HepG2 (cell line): ENCODE measurements around the gene PPM1F. TPM values are rescaled to one million over a fixed set of nuclear protein-coding genes. Genes with fewer than 3 reads are reported as not detected.

Experiments
- ATAC-seq: fragments of 200-7000 bp; cut with Tn5 transposase; 3 replicates; pipeline ENCODE4 v1.9.1; 2020; ENCODE audit warnings: mild to moderate bottlenecking, moderate library complexity
- BruUV-seq: library from RNA; stranded (reverse); fragments of 400-500 nt; replicated peaks from 2 replicates; lab custom pipeline; 2021; lab: Mats Ljungman, UMichigan
- CTCF ChIA-PET: fragments of 300-600 bp; formaldehyde crosslinking; extraction: SDS; loops from one replicate; lab custom pipeline; 2021; ENCODE audit warnings: low total read pairs, inconsistent platforms, low intra/inter-chr PET ratio; lab: Yijun Ruan, JAX
- POLR2A ChIA-PET: fragments of 350-600 bp; sonication (Branson Sonifier 250); formaldehyde crosslinking; loops from one replicate; lab custom pipeline; 2020; ENCODE audit warnings: antibody characterized with exemption, inconsistent platforms; lab: Yijun Ruan, JAX
- DNase-seq: peaks from one replicate; pipeline ENCODE4 v3.0.0-alpha.2; 2015; ENCODE audit warnings: low spot score
- FAIRE-seq: peaks from 3 replicates; lab custom pipeline; 2011; peaks lifted over from hg19 to GRCh38; lab: Jason Lieb, UNC
- H2AFZ ChIP-seq: one replicate; pipeline ENCODE4 v1.6.1; 2011; ENCODE audit warnings: low read length, inconsistent platforms
- H3K27ac ChIP-seq: fragments of 300-600 bp; 3 replicates; pipeline ENCODE4 v1.8.0; 2011; ENCODE audit warnings: mixed run types, mild to moderate bottlenecking, mixed read lengths, low read length, inconsistent platforms; ENCODE audit not compliant: insufficient read depth; ENCODE audit errors: extremely low read length
- H3K27me3 ChIP-seq, 2 experiments: fragments of 200-600 bp in 1 of 2; 2 replicates in 1 of 2; 3 replicates in 1 of 2; pipeline versions ENCODE4 v1.6.0 to v1.8.0; 2011; ENCODE audit warnings: low read length in 2 of 2, mild to moderate bottlenecking in 2 of 2, moderate library complexity in 2 of 2, inconsistent platforms in 1 of 2; ENCODE audit not compliant: insufficient read depth in 2 of 2, control insufficient read depth in 1 of 2
- H3K36me3 ChIP-seq, 2 experiments: fragments of 200-600 bp in 1 of 2; replicated peaks in 1 of 2; 2 replicates in 1 of 2; 3 replicates in 1 of 2; pipeline versions ENCODE4 v1.5.1 to v1.8.0; 2011; ENCODE audit warnings: low read length in 2 of 2, inconsistent platforms in 1 of 2; ENCODE audit not compliant: insufficient read depth in 2 of 2, control insufficient read depth in 1 of 2
- H3K4me1 ChIP-seq: 2 replicates; pipeline ENCODE4 v1.5.1; 2012; ENCODE audit warnings: low read length, inconsistent platforms; ENCODE audit not compliant: insufficient read depth
- H3K4me2 ChIP-seq: 2 replicates; pipeline ENCODE4 v1.6.0; 2011; ENCODE audit warnings: low read depth, low read length, inconsistent platforms
- H3K4me3 ChIP-seq, 3 experiments: fragments of 200-600 bp in 1 of 3; sonication (generic), shearing (Covaris generic) in 1 of 3; replicated peaks in 1 of 3; 2 replicates each; pipeline ENCODE4 v1.5.1; 2011 to 2016; ENCODE audit warnings: low read length in 3 of 3, inconsistent platforms in 2 of 3, low read depth in 2 of 3, mild to moderate bottlenecking in 2 of 3, control low read depth in 1 of 3, mixed read lengths in 1 of 3; ENCODE audit not compliant: insufficient read depth in 1 of 3
- H3K79me2 ChIP-seq: one replicate; pipeline ENCODE4 v1.6.1; 2011; ENCODE audit warnings: low read length, inconsistent platforms; ENCODE audit not compliant: insufficient read depth
- H3K9ac ChIP-seq: 2 replicates; pipeline ENCODE4 v1.6.0; 2011; ENCODE audit warnings: mild to moderate bottlenecking, low read depth, low read length, inconsistent platforms; ENCODE audit not compliant: insufficient read depth
- H3K9me3 ChIP-seq: 2 replicates; pipeline ENCODE4 v1.5.1; 2012; ENCODE audit warnings: mild to moderate bottlenecking, low read length
- H4K20me1 ChIP-seq: 2 replicates; pipeline ENCODE4 v1.6.0; 2011; ENCODE audit warnings: inconsistent platforms, mild to moderate bottlenecking, low read length, moderate library complexity; ENCODE audit not compliant: insufficient read depth
- AGO1 ChIP-seq: fragments of 200-400 bp; formaldehyde crosslinking; IDR thresholded peaks from 2 replicates; pipeline ENCODE4 v1.6.1; 2017; ENCODE audit warnings: mild to moderate bottlenecking, low read depth, low read length, moderate library complexity; ENCODE audit not compliant: poor library complexity, severe bottlenecking
- ASH2L ChIP-seq: fragments of 300-600, 200-600 bp; sonication (generic); IDR thresholded peaks from 2 replicates; pipeline ENCODE4 v1.7.0; 2017; ENCODE audit warnings: low read depth, mild to moderate bottlenecking, moderate library complexity, mixed read lengths, low read length; ENCODE audit not compliant: insufficient read length
- CC2D1A ChIP-seq: sonication (generic); formaldehyde crosslinking; IDR thresholded peaks from 2 replicates; pipeline ENCODE4 v1.8.1; 2023; ENCODE audit warnings: mild to moderate bottlenecking, missing genetic modification reagents
- GABPB1 ChIP-seq: IDR thresholded peaks from 2 replicates; pipeline ENCODE4 v1.6.1; 2016; ENCODE audit warnings: mild to moderate bottlenecking, missing genetic modification reagents, moderate library complexity, missing compliant biosample characterization
- HMG20B ChIP-seq: conservative IDR thresholded peaks from 2 replicates; pipeline ENCODE4 v1.6.1; 2016; ENCODE audit warnings: missing genetic modification reagents, missing compliant biosample characterization
- NFYC ChIP-seq: IDR thresholded peaks from 2 replicates; pipeline ENCODE4 v1.6.1; 2016; ENCODE audit warnings: missing genetic modification reagents, missing compliant biosample characterization
- SRSF4 ChIP-seq: fragments of 200-400 bp; formaldehyde crosslinking; IDR thresholded peaks from one replicate; pipeline ENCODE4 v1.6.1; 2018; ENCODE audit warnings: mild to moderate bottlenecking, low read depth, low read length, moderate library complexity; ENCODE audit not compliant: poor library complexity, severe bottlenecking
- YEATS4 ChIP-seq: sonication (generic); formaldehyde crosslinking; IDR thresholded peaks from 2 replicates; pipeline ENCODE4 v1.4.0; 2020; ENCODE audit warnings: missing genetic modification reagents, borderline replicate concordance
- ZNF33B ChIP-seq: sonication (generic); formaldehyde crosslinking; IDR thresholded peaks from 2 replicates; pipeline ENCODE4 v1.5.1; 2020; ENCODE audit warnings: mild to moderate bottlenecking, missing genetic modification reagents
- ZNF629 ChIP-seq: sonication (generic); formaldehyde crosslinking; conservative IDR thresholded peaks from 2 replicates; pipeline ENCODE4 v1.5.0; 2020; ENCODE audit warnings: missing genetic modification reagents
- ZNF746 ChIP-seq: sonication (generic); formaldehyde crosslinking; IDR thresholded peaks from 2 replicates; pipeline ENCODE4 v1.8.0; 2022; ENCODE audit warnings: mild to moderate bottlenecking, missing genetic modification reagents
- ZSCAN29 ChIP-seq: sonication (generic); formaldehyde crosslinking; conservative IDR thresholded peaks from 2 replicates; pipeline ENCODE4 v1.4.0; 2020; ENCODE audit warnings: mild to moderate bottlenecking, missing genetic modification reagents
- ZSCAN31 ChIP-seq: sonication (generic); formaldehyde crosslinking; IDR thresholded peaks from 2 replicates; pipeline ENCODE4 v1.5.0; 2020; ENCODE audit warnings: low read depth, mild to moderate bottlenecking, missing genetic modification reagents
- WGBS: methylation state at CpG from one replicate; pipeline ENCODE4 v1.1.6; 2017; ENCODE audit warnings: low lambda C conversion rate; 5-methylcytosine and 5-hydroxymethylcytosine counted together
- in situ Hi-C: cut with HindIII; loops from 2 replicates; pipeline ENCODE4 v1.10.0; 2017; ENCODE audit warnings: low pct_unique_long_range_greater_than_20kb; ENCODE audit not compliant: extremely low pct_ligation_motif_present
- intact Hi-C: fragments of 100-400 bp; cut with micrococcal nuclease; formaldehyde crosslinking; loops from one replicate; pipeline ENCODE4 v1.10.0; 2022; ENCODE audit not compliant: unreplicated experiment
- polyA plus RNA-seq, 8 experiments: library from polyadenylated mRNA; depleted of rRNA in 3 of 8; stranded (reverse) in 7 of 8; unstranded in 1 of 8; fragments of >200 nt; fragmentation: Illumina TruSeq in 4 of 8; extraction: Trizol in 4 of 8; gene quantifications; 2 replicates each; pipeline versions ENCODE4 v1.2.1 to v1.2.3, GENCODE V29; 2011 to 2016; ENCODE audit warnings: low read depth in 4 of 8, missing spikeins in 1 of 8, mixed read lengths in 1 of 8; ENCODE audit not compliant: insufficient read depth in 1 of 8
- total RNA-seq, 5 experiments: library from RNA; depleted of rRNA; stranded (reverse); fragments of >200 nt; fragmentation: Illumina TruSeq; extraction: Trizol; gene quantifications; 2 replicates each; pipeline ENCODE4 v1.2.3, GENCODE V29; 2016; ENCODE audit warnings: low read depth in 1 of 5
- TF ChIP-seq, protein P1 (sequence below): sonication (generic); formaldehyde crosslinking; IDR thresholded peaks from 2 replicates; pipeline ENCODE4 v1.9.0; 2022; ENCODE audit warnings: missing genetic modification reagents, mild to moderate bottlenecking, borderline replicate concordance
- TF ChIP-seq, protein P2 (sequence below): sonication (generic); formaldehyde crosslinking; IDR thresholded peaks from 2 replicates; pipeline ENCODE4 v1.8.0; 2023; ENCODE audit warnings: mild to moderate bottlenecking, missing genetic modification reagents
- TF ChIP-seq, protein P3 (sequence below): IDR thresholded peaks from 2 replicates; pipeline ENCODE4 v1.6.1; 2012; ENCODE audit warnings: inconsistent platforms

PPM1F gene
- total and polyA plus RNA-seq, 2 of the 13 experiments (the other 11 are each of a cell fraction or from before 2014, with no cell fraction given): 11.0 to 19.6 TPM

DNA sequence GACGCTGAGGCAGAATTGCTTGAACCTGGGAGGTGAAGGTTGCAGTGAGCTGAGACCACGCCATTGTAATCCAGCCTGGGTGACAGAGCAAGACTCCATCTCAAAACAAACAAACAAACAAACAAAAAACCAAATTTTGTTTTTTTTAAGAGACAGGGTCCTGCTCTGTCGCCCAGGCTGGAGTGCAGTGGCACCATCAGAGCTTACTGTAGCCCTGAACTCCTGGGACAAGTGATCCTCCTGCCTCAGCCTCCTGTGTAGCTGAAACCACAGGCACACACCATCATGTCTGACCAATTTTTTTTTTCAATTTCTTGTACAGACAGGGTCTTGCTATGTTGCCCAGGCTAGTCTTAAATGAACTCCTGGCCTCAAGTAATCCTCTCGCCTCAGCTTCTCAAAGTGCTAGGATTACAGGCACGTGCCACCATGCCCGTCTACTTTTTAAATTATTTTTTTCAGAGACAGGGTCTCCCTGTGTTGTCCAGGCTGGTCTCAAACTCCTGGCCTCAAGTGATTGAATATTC is 13.2 kb upstream of the PPM1F start:
- Histone ChIP-seq H3K27me3 (no peaks in the 10 kb centered on the region), H3K4me3 (no peak overlapping the region), H3K27ac (no peak overlapping the region), H3K36me3 (peaks cover 24 to 75% of the 10 kb centered on the region in 2 experiments), H2AFZ (no peak overlapping the region), H3K9me3 (no peaks in the 10 kb centered on the region), H4K20me1 (no peaks in the 10 kb centered on the region), H3K9ac (no peak overlapping the region), H3K79me2 (no peaks in the 10 kb centered on the region), H3K4me2 (no peak overlapping the region), H3K4me1 (no peaks in the 10 kb centered on the region)
- 99% methylated on average over 6 of the region's 6 CpGs for WGBS
- TF ChIP-seq ZNF746 (CRISPR knock-in tag) (no peak), NFYC (CRISPR knock-in tag) (no peak)
- BruUV-seq: no TSS peak
- intact Hi-C loops: no loop called here
- in situ Hi-C loops: no loop called here
- ATAC-seq: no peak
- no peak for FAIRE-seq
- ChIA-PET CTCF (no interaction called here), POLR2A (no interaction called here)
- no peak for DNase-seq

DNA sequence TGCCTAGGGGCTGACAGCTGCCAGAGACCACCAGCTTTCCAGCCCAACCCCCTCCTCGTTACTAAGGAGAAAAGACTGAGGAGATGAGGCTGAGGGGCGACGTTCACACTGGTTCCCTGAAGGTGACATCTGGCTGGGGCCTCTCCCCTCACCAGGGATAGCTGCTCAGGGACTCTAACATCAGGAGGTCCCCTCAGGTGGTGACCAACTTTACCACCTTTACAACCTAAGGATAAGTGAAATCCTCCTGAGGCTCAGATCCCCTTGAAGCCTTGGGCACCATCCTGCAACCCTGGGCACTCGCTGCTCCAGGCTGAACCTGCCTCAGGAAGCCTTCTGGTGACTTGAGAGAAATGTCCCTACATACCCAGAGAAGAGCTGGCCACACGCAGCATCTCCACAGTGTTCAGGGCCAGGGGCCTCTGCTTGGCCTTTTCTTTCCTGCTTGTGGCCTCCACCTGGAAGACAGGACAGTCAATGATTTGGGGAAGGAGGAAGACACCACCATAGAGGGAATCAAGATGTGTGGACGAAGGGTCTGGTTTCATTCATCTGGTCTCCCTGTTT is 12.4 kb upstream of the PPM1F start:
- in situ Hi-C loops (no loop called here), intact Hi-C loops (no loop called here)
- FAIRE-seq: no peak
- H4K20me1 ChIP-seq: no peaks in the 10 kb centered on the region
- no peak for DNase-seq
- CTCF ChIA-PET: no interaction called here
- H3K27ac ChIP-seq: no peak overlapping the region
- POLR2A ChIA-PET: no interaction called here
- no peak overlapping the region for H2AFZ ChIP-seq
- no peak for ATAC-seq
- H3K4me1 ChIP-seq: no peaks in the 10 kb centered on the region
- peaks cover 19 to 67% of the 10 kb centered on the region in 2 experiments for H3K36me3 ChIP-seq
- WGBS: 100% methylated on average over 6 of the region's 6 CpGs
- no peaks in the 10 kb centered on the region for H3K79me2 ChIP-seq
- H3K9ac ChIP-seq: no peak overlapping the region
- H3K4me3 ChIP-seq: no peak overlapping the region
- H3K27me3 ChIP-seq: no peaks in the 10 kb centered on the region
- no peak overlapping the region for H3K4me2 ChIP-seq
- no TSS peak for BruUV-seq
- H3K9me3 ChIP-seq: no peaks in the 10 kb centered on the region
- no peak for TF ChIP-seq ZNF33B (CRISPR knock-in tag)
- no peak for TF ChIP-seq YEATS4 (CRISPR knock-in tag)
- TF ChIP-seq ZSCAN31 (CRISPR knock-in tag): no peak
- TF ChIP-seq CC2D1A: no peak
- TF ChIP-seq AGO1: no peak
- no peak for TF ChIP-seq GABPB1
- no peak for TF ChIP-seq ZNF629 (CRISPR knock-in tag)
- no peak for TF ChIP-seq ASH2L
- TF ChIP-seq, protein P1, sequence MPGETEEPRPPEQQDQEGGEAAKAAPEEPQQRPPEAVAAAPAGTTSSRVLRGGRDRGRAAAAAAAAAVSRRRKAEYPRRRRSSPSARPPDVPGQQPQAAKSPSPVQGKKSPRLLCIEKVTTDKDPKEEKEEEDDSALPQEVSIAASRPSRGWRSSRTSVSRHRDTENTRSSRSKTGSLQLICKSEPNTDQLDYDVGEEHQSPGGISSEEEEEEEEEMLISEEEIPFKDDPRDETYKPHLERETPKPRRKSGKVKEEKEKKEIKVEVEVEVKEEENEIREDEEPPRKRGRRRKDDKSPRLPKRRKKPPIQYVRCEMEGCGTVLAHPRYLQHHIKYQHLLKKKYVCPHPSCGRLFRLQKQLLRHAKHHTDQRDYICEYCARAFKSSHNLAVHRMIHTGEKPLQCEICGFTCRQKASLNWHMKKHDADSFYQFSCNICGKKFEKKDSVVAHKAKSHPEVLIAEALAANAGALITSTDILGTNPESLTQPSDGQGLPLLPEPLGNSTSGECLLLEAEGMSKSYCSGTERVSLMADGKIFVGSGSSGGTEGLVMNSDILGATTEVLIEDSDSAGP (CRISPR knock-in tag): no peak
- TF ChIP-seq ZSCAN29: no peak
- TF ChIP-seq, protein P2, sequence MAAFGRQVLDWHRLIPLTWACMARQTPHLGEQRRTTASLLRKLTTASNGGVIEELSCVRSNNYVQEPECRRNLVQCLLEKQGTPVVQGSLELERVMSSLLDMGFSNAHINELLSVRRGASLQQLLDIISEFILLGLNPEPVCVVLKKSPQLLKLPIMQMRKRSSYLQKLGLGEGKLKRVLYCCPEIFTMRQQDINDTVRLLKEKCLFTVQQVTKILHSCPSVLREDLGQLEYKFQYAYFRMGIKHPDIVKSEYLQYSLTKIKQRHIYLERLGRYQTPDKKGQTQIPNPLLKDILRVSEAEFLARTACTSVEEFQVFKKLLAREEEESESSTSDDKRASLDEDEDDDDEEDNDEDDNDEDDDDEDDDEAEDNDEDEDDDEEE: no peak
- TF ChIP-seq HMG20B: no peak
- TF ChIP-seq SRSF4: no peak
- TF ChIP-seq, protein P3, sequence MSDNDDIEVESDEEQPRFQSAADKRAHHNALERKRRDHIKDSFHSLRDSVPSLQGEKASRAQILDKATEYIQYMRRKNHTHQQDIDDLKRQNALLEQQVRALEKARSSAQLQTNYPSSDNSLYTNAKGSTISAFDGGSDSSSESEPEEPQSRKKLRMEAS: no peak
